Measurements from ENCODE around the gene C19orf38.

C19orf38 gene

DNA sequence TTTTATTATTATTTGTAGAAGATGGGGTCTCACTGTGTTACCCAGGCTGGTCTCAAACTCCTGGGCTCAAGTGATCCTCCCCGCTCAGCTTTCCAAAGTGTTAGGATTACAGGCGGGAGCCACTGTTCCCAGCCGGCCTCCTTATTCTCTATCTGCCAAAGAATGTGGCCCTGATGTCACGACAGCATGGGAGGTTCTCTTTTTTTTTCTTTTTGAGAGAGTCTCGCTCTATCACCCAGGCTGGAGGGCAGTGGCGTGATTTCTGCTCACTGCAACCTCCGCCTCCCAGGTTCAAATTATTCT, 46.6 kb downstream of the C19orf38 start:
- peaks cover 9% of the 10 kb centered on the region for H4K20me1 ChIP-seq (ENCODE audit: insufficient read depth, low read length, poor library complexity, severe bottlenecking)
- H3K9me3 ChIP-seq (ENCODE audit: insufficient read depth, low read depth, low read length), result no peaks in the 10 kb centered on the region
- H3K9me2 ChIP-seq (replicated peaks; ENCODE audit: low read depth, low read length), result no peaks in the 10 kb centered on the region
- H3K9ac ChIP-seq (ENCODE audit: low read depth, low read length, poor library complexity, severe bottlenecking), result no peak overlapping the region
- H3K27me3 ChIP-seq (ENCODE audit: insufficient read depth, low read length, poor library complexity, severe bottlenecking), result no peaks in the 10 kb centered on the region
- no peak for TF ChIP-seq EZH2phosphoT487 (IDR thresholded peaks at IDR 0.05; ENCODE audit: borderline replicate concordance)
- TF ChIP-seq, protein P1, sequence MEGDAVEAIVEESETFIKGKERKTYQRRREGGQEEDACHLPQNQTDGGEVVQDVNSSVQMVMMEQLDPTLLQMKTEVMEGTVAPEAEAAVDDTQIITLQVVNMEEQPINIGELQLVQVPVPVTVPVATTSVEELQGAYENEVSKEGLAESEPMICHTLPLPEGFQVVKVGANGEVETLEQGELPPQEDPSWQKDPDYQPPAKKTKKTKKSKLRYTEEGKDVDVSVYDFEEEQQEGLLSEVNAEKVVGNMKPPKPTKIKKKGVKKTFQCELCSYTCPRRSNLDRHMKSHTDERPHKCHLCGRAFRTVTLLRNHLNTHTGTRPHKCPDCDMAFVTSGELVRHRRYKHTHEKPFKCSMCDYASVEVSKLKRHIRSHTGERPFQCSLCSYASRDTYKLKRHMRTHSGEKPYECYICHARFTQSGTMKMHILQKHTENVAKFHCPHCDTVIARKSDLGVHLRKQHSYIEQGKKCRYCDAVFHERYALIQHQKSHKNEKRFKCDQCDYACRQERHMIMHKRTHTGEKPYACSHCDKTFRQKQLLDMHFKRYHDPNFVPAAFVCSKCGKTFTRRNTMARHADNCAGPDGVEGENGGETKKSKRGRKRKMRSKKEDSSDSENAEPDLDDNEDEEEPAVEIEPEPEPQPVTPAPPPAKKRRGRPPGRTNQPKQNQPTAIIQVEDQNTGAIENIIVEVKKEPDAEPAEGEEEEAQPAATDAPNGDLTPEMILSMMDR (conservative IDR thresholded peaks at IDR 0.05; ENCODE audit: low read length), result no peak
- no peak overlapping the region for H2AFZ ChIP-seq (ENCODE audit: low read length)
- no peak overlapping the region for H3K4me2 ChIP-seq (ENCODE audit: low read depth, low read length, poor library complexity, severe bottlenecking)
- H3F3A ChIP-seq (ENCODE audit: low read depth), result no peaks in the 10 kb centered on the region
- H3K4me1 ChIP-seq (ENCODE audit: insufficient read depth, low read length, poor library complexity, severe bottlenecking), result no peaks in the 10 kb centered on the region
- H3K4me3 ChIP-seq (ENCODE audit: low read length, poor library complexity, severe bottlenecking), result no peak overlapping the region
- peaks cover 34% of the 10 kb centered on the region; the same call in 1 of the 2 replicates for H3K79me2 ChIP-seq (ENCODE audit: insufficient read depth, low read length)
- no peaks in the 10 kb centered on the region for H3K36me3 ChIP-seq (ENCODE audit: insufficient read depth, low read length)

DNA sequence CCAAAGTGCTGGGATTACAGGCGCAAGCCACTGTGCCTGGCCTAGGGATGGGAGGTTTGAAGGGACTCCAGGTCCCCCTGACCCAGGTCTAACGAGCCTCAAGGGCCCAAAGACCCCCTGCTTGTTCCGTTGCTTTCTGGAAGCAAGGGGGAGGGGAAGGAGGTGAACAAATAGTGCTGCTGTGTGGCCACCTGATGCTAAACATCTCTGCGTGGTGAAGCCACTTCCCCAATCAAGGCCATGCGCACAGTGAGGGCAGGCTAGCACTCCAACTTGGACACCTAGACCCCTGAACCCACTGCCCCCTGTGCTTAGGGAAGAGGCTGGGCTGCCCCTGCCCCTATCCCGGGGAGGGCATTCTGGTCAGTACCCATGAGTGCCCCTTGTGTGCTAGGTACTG, 47.1 kb downstream of the C19orf38 start:
- Histone ChIP-seq H3K79me2 (ENCODE audit: insufficient read depth, low read length) (peaks cover 34% of the 10 kb centered on the region; the same call in 1 of the 2 replicates), H3K4me2 (ENCODE audit: low read depth, low read length, poor library complexity, severe bottlenecking) (no peak overlapping the region), H3K4me3 (ENCODE audit: low read length, poor library complexity, severe bottlenecking) (no peak overlapping the region)

DNA sequence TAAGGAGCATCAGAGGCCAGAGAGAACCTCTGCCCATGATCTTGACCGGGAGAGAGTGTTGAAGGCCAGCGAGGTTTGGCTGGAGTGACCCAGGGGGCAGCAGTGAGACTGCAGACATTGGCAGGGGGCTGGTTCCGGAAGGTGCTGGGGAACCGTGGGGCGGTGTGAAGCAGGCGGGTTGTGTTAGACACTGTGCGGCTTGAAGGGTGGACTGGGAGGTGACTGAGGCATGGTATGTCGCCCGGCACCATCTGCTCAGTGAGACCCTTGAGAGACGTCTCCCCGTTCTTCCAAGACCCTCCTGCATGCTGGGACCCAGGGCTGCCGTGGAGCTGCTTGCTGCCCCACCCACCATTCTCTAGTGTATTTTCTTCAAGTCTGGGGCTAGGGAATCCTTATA, 47.7 kb downstream of the C19orf38 start:
- peaks cover 9% of the 10 kb centered on the region for H4K20me1 ChIP-seq (ENCODE audit: insufficient read depth, low read length, poor library complexity, severe bottlenecking)
- H3K4me3 ChIP-seq (ENCODE audit: low read length, poor library complexity, severe bottlenecking), result no peak overlapping the region
- H2AFZ ChIP-seq (ENCODE audit: low read length), result no peak overlapping the region
- no peak for TF ChIP-seq EZH2phosphoT487 (IDR thresholded peaks at IDR 0.05; ENCODE audit: borderline replicate concordance)
- TF ChIP-seq, protein P1 (conservative IDR thresholded peaks at IDR 0.05; ENCODE audit: low read length), result no peak
- H3K27me3 ChIP-seq (ENCODE audit: insufficient read depth, low read length, poor library complexity, severe bottlenecking), result no peaks in the 10 kb centered on the region
- H3F3A ChIP-seq (ENCODE audit: low read depth), result no peaks in the 10 kb centered on the region
- no peaks in the 10 kb centered on the region for H3K36me3 ChIP-seq (ENCODE audit: insufficient read depth, low read length)
- no peaks in the 10 kb centered on the region for H3K4me1 ChIP-seq (ENCODE audit: insufficient read depth, low read length, poor library complexity, severe bottlenecking)
- H3K4me2 ChIP-seq (ENCODE audit: low read depth, low read length, poor library complexity, severe bottlenecking), result no peak overlapping the region
- no peaks in the 10 kb centered on the region for H3K9me3 ChIP-seq (ENCODE audit: insufficient read depth, low read depth, low read length)
- H3K79me2 ChIP-seq (ENCODE audit: insufficient read depth, low read length), result peaks cover 31% of the 10 kb centered on the region; the same call in 1 of the 2 replicates
- H3K9ac ChIP-seq (ENCODE audit: low read depth, low read length, poor library complexity, severe bottlenecking), result no peak overlapping the region
- no peaks in the 10 kb centered on the region for H3K9me2 ChIP-seq (replicated peaks; ENCODE audit: low read depth, low read length)

More for the DNA sequence above, 47.1 kb downstream of the C19orf38 start:
- no peaks in the 10 kb centered on the region for H3K9me2 ChIP-seq (replicated peaks; ENCODE audit: low read depth, low read length)
- no peaks in the 10 kb centered on the region for H3K9me3 ChIP-seq (ENCODE audit: insufficient read depth, low read depth, low read length)
- H2AFZ ChIP-seq (ENCODE audit: low read length), result no peak overlapping the region
- no peak overlapping the region for H3K9ac ChIP-seq (ENCODE audit: low read depth, low read length, poor library complexity, severe bottlenecking)
- no peak for TF ChIP-seq EZH2phosphoT487 (IDR thresholded peaks at IDR 0.05; ENCODE audit: borderline replicate concordance)
- TF ChIP-seq, protein P1 (conservative IDR thresholded peaks at IDR 0.05; ENCODE audit: low read length), result no peak
- no peaks in the 10 kb centered on the region for H3F3A ChIP-seq (ENCODE audit: low read depth)
- H3K4me1 ChIP-seq (ENCODE audit: insufficient read depth, low read length, poor library complexity, severe bottlenecking), result no peaks in the 10 kb centered on the region
- no peaks in the 10 kb centered on the region for H3K36me3 ChIP-seq (ENCODE audit: insufficient read depth, low read length)
- H4K20me1 ChIP-seq (ENCODE audit: insufficient read depth, low read length, poor library complexity, severe bottlenecking), result peaks cover 9% of the 10 kb centered on the region
- H3K27me3 ChIP-seq (ENCODE audit: insufficient read depth, low read length, poor library complexity, severe bottlenecking), result no peaks in the 10 kb centered on the region

All from Loucy (cell line).